NCI-H1436 (cell line): ENCODE results near the gene ARL8B.

Source experiments
- DNase-seq: peaks from one replicate; lab custom pipeline; 2025; lab: John Stamatoyannopoulos, UW

Gene ARL8B

DNA sequence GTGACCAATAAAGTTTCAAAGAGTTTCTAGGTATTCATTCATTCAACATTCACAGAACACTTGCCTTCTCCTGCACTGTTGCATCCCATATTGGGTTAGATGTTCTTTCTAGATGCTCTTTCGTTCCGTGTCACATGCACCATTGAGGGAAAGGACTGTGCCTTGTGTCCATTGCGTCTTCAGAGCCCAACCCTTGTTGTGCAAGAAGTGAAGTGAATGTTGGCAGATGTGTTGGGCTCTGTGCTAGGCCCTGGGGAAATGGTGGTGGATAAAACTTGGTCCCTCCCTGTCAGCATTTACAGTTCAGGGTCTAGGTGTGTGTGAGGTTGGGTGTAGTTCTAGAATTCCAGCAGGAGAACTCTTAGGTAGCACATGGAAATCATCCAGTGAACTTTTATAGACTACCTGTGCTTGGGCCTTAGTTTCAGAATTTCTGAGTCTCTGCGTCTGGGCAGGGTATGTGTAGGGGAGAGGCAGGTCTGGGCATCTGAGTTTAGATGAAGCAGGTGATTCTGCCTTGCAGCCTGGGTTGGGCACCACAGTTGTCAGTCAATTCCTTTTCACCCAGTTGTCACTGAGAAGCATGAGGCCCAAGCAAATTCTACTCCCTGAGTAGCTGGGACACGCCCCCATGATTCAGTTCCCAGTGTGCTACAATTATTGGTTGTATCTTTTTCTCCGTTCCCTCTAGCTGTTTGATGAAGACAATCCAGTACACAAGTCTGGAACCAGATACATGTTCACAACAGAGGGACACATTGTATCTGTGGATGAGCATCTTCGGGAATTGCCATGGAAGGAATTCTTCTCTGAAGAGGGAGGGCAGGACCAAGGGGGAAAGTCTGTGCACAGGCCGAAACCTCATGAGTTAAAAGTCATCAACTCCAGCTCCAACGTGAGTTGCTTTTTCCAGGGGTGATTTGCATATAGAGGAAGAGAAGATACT lies 90.8 kb downstream of the ARL8B start:
- DNase-seq = no peak

DNA sequence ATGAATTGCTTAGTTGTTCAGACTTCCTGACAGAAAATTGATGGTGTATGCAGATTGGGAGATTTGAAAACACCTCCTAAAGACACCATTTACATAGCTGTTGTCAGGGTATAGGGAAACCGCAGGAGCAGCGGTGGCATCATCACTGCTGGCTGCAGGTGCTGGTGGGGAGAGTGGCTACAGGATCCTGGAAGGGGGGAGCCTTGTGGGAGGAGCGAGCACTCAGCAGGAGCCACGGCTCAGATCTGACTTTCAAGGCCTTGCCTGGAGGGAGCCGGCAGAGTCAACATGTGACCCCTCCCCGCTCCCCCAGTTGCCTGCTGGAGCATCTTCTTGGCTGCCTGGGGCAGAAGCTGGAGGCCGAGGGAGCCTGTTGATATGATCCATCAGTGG lies 91.5 kb downstream of the ARL8B start:
- DNase-seq = no peak

DNA sequence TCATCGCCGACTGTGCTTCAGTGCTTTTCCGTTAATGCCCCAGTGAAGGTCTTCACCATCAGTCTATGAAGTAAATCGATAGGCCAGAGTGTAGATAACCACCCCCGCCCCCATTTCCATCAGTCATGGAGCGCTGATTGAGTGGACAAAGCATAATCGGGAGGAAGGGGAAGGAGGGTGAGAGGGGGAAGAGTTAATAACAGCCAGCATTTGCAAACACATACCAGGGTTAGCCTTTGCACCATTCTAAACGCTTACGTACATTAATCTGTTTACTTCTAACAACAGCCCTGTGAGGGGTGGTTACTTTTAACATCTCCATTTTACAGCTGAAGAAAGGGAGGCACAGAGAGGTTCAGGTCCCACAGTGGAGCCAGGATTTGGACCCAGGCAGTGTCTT lies 92.3 kb downstream of the ARL8B start:
- no peak for DNase-seq

DNA sequence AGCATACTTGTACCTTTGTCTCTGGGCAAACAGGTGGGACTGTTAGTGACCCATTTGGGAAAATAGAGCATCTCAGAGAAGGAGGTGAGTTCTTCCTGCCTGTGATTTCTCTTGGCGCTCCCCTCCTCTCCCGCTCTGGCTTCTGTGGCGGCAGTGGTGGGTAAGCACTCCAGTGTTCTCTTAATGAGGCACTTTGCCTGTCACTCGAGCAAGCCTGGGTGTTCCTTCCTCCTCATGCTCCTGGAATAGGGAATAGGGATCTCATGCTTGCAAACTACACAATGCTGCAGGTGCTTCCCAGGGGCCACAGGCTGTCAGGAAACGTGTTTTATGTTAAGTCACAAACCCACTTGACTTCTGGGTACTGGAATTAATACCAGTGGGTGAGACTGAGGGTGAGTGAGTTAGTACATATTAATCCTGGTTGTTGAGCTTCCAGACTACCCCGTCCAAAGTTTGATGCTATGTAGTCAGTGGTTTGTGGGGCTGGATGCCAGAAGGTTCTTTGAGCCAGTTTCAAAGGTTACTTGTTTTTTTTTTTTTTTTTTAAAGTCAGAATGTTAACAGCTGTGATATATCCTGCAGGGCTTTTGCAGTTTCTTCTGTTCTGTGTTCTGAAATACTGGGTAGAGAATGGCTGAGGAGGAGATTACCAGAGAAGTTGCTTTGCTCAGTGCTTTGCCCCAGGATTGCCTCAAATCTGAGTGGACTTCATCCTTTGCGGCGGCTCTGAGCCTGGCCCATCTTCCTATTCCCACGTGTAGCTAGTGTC lies 95.9 kb downstream of the ARL8B start:
- no peak for DNase-seq

DNA sequence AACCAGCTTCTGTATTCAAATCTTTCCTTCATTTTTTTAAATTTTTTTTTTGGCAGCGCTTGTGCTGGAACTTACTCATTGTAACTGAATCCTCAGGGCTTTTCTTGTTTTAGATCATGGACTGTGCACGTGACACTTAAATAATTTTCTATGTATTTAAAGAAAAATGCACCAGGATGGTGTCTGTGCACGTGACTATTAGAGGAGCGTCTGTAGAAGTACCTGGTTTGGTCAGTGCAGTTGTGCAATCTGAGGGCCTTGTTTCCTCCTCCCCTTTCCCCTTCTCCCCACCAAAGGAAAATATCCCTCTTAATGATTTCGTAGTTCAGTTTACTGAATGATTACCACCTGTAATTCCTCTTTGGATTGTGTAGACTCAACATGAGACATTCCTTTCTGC lies 96.7 kb downstream of the ARL8B start:
- DNase-seq = no peak

DNA sequence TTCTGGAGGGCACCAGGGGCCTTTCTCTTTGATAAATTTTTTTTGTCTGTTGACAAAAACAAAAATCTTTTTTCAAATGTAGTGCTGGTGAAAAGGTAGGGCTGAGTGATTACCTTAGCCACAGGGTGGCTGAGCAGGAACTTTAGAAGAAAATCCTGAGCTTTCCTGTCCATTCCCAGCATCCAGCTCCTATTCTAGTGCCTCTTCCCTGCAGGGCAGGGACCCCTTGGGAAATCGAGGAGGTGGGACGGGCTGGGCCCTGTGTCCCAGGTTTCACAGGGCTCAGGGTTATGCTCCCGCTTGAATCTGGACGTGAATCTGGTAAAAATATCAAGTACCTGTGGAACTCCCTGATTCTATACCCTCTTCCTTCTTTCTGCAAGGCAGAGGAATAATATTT lies 97.1 kb downstream of the ARL8B start:
- DNase-seq = no peak

DNA sequence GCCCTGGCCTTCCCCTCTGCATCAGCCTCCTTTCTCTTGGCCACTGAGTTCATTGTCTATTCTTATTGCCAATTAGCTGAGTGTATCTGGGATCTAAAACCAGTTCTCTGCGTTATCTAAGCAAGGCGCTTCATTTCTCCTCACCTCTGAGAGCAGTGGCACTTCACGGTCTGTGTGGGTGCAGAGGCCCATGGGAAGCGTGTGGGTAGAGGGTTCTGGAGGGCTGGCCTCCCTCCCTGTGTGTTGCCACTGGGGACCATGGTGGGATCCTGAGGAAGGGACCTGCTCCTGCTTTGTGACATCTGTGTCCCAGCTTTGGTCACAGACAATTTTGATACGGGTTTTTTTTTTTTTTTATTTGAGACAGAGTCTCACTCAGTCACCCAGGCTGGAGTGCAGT lies 98.1 kb downstream of the ARL8B start:
- DNase-seq = no peak

DNA sequence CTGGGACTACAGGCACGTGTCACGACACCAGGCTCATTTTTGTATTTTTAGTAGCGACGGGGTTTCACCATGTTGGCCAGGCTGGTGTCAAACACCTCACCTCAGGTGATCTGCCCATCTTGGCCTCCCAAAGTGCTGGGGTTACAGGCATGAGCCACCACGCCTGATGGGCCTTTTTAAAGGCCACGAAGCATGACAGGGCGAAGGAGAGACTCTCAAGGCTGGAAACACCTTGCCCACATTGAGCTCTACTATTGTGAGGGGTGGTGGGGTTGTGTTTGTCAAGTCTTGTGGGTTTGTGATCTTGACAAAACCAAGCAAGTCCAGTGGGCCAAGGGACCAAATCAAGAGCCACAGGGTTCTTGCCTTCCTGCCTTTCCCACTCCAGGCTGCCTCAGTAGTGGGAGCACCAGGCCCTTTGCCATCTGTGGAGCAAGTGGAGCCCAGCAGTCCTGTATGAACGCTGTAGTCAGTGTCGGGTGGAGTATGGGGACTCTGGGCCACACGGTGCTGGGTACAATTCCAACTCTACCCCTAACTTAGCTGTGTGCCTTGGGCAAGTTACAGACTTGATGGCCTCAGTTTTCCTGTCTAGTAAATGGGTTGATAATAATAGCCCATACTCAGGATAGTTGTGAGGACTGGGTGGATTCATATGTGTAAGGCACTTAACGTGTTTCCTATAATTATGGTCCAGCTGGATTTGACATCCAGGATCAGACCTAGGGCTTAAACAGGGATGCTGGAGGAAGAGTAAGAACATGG lies 98.8 kb downstream of the ARL8B start:
- no peak for DNase-seq

DNA sequence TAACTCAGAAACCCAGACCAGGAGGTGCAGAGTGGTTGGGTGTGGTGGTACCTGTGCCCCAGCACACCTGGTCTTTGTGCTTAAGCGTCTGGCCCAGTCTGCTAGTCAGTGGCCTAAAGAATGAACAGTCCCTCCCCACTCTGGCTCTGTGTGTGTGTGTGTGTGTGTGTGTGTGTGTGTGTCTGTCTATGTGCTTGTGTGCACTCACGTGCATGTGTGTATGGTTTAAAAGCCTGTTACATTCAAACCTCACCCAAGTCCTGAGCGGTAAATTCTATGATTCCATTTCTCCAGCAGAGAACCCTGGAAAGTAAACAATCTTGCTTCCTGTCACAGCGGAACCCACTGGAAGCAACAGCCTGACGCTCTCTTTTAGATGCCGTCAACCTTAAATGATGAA lies 99.6 kb downstream of the ARL8B start:
- no peak for DNase-seq

DNA sequence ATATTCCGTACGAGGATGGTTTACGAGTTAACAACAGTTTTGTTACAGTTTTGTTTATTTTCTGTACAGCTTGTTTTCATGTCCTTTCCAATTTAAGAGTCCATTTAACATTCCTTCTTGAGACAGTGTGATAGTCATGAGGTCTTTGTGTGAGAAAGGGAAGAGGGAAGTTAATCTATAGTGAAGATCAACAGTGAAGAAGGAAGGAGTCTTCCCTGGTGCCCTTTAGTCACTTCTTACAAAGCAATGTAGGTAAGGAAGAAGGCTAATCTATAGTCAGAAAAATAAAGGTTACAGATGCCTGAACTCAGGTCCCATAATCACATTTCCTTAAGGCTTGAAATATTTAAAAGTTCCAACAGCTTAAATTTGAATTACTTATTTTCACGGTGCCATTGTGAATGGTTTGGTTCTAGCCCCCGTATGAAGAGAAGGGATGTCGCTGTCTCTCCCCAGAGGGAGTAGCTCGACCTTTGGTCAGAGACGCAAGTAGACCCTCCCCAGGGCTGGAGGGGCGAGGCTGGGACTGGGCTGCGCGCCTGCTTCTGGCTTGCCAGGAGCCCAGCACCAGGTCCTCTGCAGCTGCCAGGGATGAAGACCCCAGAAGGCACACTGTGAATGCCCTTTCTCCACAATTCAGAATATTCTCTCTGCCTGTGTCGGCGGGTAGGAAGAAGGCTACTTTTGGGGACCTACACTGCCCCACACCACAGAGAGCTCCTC lies 100.4 kb downstream of the ARL8B start:
- no peak for DNase-seq

DNA sequence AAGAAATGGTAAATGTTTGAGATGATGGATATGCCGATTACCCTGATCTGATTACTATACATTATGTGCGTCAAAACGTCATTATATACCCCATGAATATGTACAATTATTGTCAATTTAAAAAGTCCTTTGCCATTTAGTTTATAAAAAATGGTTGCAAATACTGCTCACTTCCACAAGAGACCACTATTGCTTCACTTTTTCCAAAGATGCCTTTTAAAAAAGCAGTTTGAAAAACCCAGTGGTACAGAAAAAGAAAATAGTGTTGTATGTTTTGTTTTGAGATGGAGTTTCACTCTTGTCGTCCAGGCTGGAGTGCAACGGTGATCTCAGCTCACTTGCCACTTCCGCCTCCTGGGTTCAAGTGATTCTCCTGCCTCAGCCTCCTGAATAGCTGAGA lies 104.7 kb downstream of the ARL8B start:
- no peak for DNase-seq

DNA sequence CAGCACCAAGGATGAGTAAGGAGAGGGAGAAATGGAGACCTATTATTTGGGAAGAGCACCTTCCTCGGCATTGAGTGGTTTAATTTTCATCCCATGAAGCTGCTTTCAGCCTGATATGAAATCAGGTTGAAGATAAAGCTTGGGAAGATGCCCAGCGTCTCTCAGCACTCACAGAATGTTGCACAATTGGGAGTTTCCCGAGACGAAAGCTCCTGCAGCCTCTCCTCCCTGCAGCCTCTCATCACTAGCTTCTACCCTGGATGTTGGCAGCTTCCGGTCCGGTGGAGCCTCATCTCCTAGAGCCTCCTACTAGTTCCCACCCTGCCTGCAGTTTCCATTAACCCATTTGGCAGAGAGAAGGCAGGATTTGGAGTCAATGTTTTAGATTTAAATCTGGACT lies 105.7 kb downstream of the ARL8B start:
- DNase-seq = no peak

DNA sequence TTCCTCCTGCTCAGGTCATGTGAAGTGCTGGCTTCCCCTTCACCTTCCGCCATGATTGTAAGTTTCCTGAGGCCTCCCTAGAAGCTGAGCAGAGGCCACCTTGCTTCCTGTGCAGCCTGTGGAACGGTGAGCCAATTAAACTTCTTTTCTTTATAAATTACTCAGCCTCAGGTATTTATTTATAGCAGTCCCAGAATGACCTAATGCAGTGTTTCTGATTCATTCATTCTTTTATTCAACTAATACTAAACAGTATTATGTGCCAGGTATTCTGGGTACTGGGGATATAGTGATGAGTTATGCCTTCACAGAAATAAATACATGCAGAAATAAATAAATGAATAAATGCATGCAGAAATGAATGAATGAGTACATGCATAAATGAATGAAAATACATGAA lies 107.3 kb downstream of the ARL8B start:
- DNase-seq = no peak
